GM04504 (cell line): ENCODE data around the gene ESYT2.
"Not testable (repeated sequence)": the region's sequence is repeated elsewhere in the genome, so short reads cannot be mapped to it uniquely, and the experiment has no call there.

ENCODE experiments used
- DNase-seq: peaks from one replicate; pipeline ENCODE4 v3.0.0-alpha.2; 2012; ENCODE audit warnings: low read depth

ESYT2 gene, protein sequence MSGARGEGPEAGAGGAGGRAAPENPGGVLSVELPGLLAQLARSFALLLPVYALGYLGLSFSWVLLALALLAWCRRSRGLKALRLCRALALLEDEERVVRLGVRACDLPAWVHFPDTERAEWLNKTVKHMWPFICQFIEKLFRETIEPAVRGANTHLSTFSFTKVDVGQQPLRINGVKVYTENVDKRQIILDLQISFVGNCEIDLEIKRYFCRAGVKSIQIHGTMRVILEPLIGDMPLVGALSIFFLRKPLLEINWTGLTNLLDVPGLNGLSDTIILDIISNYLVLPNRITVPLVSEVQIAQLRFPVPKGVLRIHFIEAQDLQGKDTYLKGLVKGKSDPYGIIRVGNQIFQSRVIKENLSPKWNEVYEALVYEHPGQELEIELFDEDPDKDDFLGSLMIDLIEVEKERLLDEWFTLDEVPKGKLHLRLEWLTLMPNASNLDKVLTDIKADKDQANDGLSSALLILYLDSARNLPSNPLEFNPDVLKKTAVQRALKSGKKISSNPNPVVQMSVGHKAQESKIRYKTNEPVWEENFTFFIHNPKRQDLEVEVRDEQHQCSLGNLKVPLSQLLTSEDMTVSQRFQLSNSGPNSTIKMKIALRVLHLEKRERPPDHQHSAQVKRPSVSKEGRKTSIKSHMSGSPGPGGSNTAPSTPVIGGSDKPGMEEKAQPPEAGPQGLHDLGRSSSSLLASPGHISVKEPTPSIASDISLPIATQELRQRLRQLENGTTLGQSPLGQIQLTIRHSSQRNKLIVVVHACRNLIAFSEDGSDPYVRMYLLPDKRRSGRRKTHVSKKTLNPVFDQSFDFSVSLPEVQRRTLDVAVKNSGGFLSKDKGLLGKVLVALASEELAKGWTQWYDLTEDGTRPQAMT

DNA sequence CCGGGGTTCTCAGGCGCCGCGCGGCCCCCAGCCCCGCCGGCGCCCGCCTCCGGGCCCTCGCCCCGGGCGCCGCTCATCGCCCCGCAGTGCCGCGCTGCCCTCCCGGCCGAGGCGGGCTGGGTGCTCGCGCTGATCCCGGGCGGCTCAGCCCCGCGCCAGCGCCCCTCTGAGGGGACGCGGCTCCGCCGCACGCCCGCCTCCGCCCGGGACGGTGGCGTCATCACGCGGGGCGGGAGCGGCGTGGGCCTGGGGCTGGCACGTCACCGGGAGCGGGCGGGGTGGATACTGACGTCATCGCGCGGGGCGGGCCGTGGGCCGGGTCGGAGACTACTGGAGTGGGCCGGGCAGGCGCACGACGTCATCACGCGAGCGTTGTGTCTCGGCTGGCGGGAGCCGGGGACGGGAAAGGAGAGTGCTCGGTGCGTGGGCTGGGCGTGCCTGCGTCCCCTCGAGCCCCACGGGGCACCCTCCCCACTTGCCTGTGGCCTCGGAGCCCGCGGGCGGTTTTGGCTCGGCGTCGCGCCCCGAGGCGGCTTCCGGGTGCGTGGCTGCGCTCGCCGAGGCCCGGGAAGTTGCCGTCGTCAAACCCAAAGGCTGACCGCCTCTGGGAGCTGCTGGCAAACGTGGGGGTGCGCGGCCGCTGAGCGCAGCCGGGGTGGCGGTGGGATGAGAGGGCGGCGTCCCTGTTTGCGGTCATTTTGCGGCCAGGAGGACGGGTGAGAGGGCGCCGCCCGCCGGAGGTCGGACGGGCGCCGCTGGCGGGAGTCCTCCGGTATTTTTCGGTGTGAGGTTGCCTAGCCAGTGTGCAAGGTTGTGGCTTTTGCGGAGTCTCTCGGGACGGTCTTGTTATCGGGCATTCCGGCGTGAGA lies at the start of gene ESYT2:
TSS of gene ESYT2 (minus strand) at position 168 of the 869 bp plus-strand sequence. CDS start at position 77, 91 bp downstream.
- peak; percentile 95 for DNase-seq

DNA sequence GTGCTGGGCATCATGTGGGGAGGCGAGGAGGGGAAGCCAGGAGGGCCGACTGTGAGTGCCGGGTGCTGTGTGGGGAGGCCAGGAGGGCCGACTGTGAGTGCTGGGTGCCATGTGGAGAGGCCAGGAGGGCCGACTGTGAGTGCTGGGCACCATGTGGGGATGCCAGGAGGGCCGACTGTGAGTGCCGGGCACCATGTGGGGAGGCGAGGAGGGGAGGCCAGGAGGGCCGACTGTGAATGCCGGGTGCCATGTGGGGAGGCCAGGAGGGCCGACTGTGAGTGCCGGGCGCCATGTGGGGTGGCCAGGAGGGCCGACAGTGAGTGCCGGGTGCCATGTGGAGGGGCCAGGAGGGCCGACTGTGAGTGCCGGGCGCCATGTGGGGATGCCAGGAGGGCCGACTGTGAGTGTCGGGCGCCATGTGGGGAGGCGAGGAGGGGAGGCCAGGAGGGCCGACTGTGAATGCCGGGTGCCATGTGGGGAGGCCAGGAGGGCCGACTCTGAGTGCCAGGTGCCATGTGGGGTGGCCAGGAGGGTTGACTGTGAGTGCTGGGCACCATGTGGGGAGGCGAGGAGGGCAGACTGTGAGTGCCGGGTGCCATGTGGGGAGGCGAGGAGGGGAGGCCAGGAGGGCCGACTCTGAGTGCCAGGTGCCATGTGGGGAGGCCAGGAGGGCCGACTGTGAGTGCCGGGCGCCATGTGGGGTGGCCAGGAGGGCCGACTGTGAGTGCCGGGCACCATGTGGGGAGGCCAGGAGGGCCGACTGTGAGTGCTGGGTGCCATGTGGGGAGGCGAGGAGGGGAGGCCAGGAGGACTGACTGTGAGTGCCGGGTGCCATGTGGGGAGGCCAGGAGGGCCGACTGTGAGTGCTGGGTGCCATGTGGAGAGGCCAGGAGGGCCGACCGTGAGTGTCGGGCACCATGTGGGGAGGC lies 49.1 kb upstream of the ESYT2 start:
- not testable (repeated sequence) for DNase-seq

DNA sequence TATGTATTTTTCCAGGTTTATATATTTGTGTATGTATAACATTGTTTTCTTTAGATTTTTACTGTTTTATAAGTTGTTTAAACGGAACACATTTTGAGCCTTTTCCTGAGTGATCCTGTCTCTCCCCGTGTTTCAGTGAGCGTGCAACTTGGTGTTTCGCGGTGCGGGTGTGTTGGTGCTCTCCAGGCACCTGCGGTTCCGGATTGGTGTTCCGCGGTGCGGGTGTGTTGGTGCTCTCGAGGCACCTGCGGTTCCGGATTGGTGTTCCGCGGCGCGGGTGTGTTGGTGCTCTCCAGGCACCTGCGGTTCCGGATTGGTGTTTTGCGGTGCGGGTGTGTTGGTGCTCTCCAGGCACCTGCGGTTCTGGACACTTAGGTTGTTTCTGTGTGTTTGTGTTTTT lies 47.7 kb upstream of the ESYT2 start:
- no peak for DNase-seq

DNA sequence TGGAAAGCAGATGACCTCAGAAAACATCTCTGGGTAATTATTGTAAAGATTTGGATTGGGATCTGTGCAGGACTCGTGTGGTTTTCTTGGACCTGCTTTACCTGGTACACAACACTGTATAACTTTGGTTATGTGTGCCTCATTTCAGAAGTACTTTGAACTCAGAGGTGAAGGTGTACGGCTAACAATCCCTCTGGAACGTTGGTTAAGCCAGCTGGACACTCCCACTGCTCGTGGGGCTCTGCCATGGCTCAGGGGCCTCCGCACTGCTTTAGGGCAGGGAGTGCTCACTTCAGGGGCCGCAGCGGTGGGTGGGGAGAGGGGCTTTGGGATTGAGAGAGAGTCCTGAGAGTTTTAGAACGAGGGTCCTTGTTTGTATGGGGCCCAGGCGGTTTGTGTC lies 40.6 kb upstream of the ESYT2 start:
- no peak for DNase-seq

DNA sequence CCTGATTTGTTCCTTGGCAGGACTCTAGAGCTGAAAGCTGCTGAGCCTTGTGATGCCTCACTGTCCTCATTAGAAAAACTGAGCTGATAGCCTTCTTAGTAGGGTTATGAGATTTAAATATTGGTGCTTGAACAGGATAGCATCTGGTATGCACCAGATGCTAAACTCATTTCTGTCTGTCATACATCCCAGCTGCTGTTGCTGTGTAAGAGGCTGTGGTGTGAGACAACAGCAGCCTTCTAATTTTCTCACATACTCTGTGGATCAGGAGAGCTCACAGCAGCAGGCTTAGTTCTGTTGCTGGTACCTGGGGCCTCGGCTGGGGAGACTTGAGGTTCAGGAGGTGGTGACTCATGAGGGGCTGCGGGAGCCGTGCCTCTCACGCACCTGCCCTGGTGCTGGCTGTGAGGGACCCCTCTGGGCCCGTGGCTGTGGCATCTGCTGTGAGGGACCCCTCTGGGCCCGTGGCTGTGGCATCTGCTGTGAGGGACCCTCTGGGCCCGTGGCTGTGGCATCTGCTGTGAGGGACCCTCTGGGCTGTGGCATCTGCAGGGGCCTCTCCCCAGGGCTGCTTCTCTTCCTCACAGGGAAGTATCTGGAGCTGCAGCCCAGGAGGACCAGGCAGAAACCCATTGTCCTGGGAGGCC lies 39.6 kb upstream of the ESYT2 start:
- DNase-seq: no peak

DNA sequence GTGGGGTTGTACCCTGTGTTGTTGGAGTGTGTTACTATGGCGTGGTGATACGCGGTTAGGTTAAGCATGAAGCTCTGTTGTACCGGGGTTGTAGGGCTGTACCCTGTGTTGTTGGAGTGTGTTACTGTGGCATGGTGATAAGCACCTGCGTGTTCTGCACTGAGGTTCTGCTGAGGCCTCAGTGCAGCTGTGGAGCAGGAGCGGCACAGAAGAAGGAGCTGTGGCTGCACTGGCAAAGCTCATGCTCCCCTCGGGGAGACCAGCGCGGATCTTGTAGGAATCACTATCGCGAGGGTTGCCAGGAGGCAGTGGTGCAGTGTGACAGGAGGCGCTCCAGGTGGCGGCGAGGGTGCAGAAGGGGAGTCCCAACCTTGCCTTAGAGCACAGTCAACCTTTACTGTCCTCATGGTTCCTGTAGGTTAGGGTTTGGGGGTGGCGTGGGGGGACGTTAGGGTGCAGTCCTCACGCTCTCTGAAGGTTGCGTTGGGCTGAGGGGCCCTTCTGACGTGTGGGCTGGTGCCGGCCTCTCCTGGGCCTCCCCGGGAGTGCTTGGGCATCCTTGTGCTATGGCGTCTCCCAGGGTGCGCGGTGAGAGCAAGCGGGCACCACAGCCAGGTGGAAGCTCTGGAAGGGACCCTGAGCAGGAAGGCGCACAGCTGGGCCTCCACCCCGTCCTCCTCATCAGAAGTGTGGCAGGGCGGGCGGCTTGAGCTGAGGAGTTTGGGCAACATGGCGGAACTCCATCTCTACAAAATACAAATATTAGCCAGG lies 38.1 kb upstream of the ESYT2 start:
- no peak for DNase-seq

DNA sequence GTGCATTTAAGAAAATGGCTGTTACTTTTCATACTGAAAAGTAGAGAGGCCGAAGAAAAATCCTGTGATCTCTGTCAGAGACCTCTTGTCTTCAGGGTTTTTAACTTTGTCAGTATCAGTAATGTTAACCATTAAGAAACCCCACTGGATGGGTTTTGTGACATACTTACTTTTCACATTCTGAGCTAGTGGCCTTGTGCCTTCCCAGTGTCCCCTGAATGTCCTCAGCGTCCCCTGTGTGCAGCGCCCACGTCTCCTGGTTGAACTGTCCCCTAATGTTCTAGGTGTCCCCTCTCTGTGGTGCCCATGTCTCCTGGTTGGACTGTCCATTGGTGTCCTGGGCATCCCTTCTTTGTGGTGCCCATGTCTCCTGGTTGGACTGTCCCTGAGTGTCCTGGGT lies 36.7 kb upstream of the ESYT2 start:
- DNase-seq: no peak

DNA sequence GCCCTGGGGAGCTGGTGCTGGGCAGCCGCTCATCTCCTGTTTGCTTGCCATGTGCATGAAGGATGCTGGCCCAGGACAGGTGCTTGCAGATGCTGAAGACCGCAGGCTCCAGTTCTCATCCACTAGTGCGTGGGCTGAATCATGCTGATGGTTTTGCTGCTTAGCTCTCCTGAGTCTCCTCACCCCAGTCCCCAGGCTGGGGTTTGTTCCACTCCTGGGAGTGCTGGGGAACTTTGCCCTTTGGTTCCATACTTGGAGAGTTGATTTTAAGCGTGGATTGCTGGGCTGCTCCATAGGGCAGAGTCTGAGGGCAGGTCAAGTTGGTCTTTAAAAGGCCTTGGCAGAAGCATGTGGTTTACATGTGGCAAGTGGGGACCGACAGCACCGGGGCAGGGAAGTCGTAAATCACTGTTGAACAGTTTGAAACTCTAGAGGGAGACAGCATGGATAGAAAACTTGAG lies 36.2 kb upstream of the ESYT2 start:
- DNase-seq: no peak

DNA sequence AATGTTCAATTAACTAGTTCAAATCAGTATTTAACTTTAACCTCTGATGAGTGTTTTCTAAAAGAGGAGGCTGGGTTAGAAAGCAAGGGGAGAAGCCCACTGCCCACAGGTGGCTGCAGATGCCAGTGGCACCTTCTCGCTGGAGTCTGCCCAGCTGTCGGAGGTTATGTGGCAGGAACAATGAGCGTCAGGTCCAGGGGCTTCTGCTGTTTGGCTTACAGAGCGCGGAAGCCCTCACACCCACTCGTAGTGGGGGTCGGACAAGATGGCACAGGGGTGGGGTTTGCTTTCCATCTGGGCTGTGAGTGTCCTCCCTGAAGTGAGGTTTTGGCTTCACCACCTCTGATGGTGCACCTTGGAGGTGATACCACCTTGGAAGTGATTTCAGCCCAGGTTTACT lies 35.5 kb upstream of the ESYT2 start:
- DNase-seq: no peak

DNA sequence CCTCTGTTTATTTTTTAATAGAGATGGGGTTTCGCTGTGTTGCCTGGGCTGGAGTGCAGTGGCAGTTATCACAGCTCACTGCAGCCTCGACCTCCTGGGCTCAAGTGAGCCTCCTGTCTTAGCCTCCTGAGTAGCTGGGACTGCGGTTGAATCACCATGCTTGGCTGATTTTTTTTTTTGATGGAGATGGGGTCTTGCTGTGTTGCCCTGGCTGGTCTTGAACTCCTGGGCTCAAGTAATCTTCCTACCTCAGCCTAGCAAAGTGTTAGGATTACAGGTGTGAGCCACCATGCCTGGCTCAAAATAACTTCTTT lies 35.2 kb upstream of the ESYT2 start:
- no peak for DNase-seq

DNA sequence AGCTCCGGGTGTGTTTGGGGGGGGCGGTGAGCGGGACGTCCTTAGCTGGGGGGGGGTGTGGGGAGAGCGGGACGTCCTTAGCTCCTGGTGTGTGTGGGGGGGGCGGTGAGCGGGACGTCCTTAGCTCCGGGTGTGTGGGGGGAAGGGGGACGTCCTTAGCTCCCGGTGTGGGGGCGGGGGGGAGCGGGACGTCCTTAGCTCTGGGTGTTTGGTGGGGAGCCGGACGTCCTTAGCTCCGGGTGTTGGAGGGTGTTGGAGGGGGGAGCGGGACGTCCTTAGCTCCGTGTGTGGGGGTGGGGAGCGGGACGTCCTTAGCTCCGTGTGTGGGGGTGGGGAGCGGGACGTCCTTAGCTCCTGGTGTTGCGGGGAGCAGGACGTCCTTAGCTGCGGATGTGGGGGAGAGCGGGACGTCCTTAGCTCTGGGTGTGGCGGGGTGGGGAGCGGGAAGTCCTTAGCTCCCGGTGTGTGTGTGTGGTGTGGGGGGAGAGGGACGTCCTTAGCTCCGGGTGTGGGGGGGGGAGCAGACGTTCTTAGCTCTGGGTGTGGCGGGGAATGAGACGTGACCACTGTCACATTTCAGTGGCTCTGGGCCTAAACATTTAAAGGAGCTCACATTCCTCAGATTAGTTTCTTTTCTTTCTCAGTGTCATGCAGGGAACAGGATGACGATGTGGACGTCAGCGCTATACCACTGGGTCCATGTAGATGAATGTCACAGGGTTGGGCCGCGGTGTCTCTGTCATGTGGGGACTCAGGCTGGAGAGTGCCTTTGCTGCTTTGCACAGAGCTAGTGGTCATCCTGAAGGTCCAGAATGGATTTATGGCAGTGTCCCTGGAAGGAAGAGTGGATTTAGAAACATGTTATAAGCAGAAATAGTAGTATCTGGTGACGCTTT lies 34.5 kb upstream of the ESYT2 start:
- peak; percentile 52 for DNase-seq

DNA sequence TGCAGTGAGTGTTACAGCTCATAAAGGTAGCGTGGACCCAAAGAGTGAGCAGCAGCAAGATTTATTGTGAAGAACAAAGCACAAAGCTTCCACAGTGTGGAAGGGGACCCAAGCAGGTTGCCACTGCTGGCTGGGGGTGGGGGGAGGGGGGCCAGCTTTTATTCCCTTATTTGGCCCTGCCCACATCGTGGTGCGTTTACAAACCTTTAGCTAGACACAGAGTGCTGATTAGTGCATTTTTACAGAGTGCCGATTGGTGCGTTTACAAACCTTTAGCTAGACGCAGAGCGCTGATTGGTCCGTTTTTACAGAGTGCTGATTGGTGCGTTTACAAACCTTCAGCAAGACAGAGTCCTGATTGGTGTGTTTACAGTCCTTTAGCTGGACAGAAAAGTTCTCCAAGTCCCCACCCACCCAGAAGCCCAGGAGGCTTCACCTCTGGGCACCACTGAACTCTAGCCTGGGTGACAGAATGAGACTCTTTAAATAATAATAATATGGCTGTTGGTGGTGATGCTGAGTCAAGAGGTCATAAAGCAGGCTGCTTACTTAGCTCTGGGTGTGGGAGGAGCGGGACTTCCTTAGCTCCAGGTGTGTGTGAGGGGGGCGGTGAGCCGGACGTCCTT lies 33.8 kb upstream of the ESYT2 start:
- not testable (repeated sequence) for DNase-seq

DNA sequence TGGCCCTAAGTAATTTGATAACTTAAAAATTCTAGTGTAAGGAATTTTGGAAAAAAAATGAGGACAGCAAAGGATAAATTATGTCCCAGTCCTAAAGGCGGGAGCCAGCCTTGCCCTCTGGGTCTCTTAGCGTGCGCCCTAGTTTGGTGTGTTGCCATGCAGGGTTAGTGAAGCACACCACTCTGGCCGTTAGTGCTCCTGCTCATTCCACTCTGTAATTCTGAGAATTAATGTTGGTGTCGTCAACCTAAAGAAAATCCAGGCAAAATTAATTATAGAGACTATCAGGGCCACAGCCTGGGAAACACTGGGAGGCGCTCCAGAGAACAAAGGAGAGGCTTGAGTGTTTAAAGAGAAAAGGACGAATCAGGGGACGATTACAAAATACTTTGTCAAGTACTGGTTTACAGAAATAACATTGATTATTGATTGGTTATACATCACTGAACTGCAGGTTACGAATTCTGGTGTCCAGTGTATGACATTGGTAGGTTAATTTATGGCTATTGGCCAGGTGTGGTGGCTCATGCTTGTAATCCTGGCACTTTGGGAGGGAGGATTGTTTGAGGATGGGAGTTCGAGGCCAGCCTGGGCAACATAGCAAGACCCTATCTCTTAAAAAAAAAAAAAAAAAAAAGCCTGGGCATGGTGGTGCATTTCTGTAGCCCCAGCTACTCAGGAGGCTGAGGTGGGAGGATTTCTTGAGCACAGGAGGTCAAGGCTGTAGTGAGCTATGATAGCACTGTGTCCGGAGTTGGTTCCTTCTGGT lies 32.8 kb upstream of the ESYT2 start:
- DNase-seq: no peak

DNA sequence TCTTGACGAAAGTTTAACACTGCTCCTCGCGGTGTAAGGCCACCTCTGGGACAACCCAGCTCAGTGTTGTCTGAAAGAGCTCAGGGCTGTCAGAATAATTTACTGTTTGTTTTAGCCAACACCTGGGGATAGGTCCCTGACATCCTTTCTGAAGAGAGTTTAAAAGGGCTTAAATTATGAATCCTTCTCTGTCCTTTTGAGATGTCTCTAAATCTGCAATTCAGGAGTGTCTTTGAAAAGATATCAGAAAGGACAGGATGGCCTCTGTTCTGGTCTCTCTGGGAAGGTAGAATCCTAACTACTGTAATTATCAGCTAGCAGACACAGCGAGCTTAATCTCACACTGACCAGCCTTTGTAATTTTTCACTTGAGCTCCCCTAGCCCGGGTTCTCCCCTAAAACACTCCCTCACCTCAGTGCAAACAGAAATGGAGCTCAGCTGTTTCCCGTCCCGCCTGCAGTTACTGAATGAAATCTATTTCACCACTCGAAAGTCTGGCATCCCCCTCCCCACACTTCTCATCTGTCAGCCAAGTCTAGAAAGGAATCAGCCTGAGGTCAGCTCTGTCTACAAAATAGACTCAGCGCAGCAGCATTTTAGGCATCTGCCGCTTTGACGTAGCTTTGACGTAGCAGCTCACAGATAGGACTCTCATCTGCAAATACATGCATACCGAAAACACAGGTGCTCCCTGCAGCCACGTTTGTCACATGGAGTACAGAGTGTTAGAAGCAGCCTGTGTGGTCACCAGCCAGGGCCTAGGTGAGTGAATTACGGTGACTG lies 31.9 kb upstream of the ESYT2 start:
- no peak for DNase-seq

DNA sequence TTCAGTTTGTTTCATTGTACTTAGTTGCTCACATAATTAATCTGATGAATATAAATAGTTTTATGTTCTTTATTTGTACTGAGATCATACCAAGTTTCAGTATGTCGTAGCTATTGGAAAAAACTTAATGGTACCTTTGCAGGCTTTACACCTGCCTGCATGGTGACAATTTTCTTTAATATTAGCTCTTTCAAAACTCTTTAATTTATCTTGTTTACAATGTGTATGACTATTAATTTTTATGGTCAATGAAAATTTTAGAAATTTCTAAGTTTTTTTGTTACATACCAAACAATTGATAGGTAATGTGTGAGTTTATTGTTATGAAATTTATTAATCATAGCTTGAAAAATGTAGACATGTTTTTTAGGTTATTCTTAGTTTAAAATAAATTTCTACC lies 31.1 kb upstream of the ESYT2 start:
- DNase-seq: no peak

DNA sequence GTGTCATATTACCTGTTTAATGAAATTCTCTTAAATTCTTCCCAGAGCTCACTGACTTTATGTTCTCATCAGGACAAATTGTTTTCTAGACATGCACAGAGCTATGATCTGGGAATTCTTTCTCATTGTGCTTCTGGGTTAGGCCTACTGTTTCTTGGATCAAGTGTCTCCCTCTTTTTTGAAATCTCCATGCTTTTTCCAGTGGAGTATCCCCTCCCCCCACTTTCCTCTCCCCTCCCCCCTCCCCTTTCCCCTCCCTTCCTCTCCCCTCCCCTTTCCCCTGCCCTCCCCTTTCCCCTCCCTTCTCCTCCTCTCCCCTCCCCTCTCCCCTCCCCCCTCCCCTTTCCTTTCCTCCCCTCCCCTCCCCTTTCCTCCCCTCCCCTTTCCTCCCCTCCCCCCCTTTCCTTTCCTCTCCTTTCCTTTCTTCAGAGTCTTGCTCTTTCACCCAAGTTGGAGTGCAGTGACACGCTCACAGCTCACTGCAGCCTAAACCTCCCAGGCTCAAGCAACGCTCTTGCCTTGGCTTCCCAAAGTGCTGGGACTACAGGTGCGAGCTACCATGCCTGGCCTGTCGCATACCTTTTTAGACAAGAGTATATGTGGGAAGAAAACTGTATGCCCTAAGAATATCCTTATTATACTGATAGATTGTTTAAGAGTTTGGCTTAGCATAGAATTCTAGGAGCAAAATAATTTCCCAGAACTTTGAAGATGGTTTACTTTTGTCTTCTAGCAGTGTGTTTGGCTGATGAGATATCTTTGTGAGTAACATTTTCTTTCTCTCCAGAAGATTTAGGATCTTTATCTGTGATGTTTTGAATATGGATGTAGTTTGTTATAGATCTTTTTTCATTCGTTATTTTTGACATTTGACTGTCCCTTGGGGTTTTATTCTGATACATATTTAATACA lies 29.5 kb upstream of the ESYT2 start:
- no peak for DNase-seq
